Uterus (tissue), 2 donors: Measurements from ENCODE around the gene SYNGR1.

Experiments used
- POLR2A ChIP-seq, 2 donors: fragments of 450-650 bp; IDR thresholded peaks; one replicate each; pipeline ENCODE4 v1.6.1; 2016; ENCODE audit warnings: antibody characterized with exemption in 2 of 2, mild to moderate bottlenecking in 1 of 2, moderate library complexity in 1 of 2
- TF ChIP-seq, protein P1 (sequence below), 4 experiments: fragments of 200-600 bp in 2 of 4; fragments of 450-650 bp in 2 of 4; sonication (generic) in 2 of 4; IDR thresholded peaks; one replicate each; pipeline ENCODE4 v1.5.1; 2016 to 2019; ENCODE audit warnings: antibody characterized with exemption in 4 of 4, mild to moderate bottlenecking in 2 of 4, moderate library complexity in 1 of 4

DNA sequence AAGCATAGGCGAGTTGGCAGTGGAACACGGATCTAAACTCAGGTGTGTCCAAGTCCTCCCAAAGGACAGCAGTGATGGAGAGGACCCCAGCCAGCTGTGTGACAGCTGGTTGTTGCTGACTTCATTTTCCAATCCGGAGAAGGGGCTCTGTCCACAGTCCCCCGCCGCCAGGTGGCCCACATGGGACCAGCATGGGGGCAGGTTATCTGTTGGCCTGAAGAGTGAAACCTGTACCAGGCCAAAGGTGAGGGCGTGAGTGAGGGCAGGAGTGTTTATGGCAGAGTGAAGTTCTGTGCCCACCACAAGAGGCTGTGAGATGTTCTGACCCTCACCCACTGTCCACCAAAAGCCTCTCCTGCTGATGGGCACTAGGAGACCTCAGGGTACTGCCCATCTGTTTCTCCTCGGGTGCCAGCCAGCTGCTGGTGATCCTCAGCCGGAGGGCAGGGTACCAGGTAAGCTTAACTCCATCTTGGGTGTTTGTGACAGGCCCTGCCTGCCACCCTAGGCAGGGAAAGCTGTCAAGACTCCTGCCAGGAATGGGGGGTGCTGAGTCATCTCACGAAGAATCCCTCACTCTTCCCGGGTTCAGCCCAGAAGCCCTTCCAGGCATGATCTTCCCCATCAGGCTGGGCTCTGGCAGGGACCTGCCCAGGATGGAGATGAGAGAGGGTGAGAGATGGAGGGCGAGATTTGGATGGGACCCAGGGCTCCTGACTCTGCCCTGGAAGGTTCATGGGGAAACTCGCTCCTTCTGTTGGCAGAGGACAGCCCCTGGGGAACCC lies 34.2 kb downstream of the SYNGR1 start:
- TF ChIP-seq, protein P1, sequence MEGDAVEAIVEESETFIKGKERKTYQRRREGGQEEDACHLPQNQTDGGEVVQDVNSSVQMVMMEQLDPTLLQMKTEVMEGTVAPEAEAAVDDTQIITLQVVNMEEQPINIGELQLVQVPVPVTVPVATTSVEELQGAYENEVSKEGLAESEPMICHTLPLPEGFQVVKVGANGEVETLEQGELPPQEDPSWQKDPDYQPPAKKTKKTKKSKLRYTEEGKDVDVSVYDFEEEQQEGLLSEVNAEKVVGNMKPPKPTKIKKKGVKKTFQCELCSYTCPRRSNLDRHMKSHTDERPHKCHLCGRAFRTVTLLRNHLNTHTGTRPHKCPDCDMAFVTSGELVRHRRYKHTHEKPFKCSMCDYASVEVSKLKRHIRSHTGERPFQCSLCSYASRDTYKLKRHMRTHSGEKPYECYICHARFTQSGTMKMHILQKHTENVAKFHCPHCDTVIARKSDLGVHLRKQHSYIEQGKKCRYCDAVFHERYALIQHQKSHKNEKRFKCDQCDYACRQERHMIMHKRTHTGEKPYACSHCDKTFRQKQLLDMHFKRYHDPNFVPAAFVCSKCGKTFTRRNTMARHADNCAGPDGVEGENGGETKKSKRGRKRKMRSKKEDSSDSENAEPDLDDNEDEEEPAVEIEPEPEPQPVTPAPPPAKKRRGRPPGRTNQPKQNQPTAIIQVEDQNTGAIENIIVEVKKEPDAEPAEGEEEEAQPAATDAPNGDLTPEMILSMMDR (IDR thresholded peaks at IDR 0.05): no peak
- TF ChIP-seq POLR2A (IDR thresholded peaks at IDR 0.05): no peak
